HG02571 (cell line): ENCODE results near the gene DDTL.

Source experiments
- ATAC-seq: cut with Tn5 transposase; IDR thresholded peaks from one replicate; pipeline ENCODE4 v1.9.1; 2021; ENCODE audit warnings: mild to moderate bottlenecking, moderate library complexity; ENCODE audit not compliant: unreplicated experiment

Gene DDTL

DNA sequence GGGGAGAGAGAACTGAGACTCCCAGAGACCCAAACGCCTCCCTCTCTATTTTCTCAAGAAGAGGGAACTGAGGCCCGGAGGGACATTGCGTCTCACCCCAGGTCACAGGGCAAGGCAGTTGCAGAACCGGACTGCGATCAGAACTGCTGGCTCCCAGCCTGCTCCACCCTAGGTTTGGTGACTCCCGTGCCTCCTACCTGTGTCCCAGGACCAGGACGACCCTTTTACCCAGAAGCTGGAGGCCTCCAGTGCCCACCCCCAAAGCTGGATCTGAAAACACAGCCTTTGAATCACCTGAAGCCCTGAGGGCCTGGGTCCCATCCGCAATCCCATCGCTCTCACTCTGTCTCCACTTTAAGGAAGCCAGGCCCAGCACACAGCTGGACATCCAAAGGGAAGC lies 37.2 kb downstream of the DDTL start:
- ATAC-seq = no peak

DNA sequence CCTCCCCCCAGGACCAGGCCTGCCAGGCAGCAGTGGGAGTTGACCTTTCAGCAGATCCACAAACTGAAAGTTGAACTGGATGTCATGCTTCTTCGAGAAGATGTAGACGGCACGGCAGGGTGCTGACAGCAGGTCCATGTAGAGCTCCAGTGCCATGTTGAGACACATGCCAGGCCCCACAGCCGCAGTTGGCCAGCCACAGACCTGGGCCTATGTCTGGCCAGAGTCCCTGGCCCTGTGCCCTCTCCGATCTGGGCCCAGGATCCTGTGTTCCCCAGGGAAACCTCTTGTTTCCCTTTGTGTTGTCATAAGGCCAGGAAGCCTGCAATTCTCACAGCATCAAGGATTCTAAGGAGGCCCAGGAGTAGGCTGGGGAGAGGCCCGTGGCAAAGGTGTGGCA lies 38.5 kb downstream of the DDTL start, which contains the start of gene GSTT4:
Gene GSTT4, minus strand, starts transcription at position 253 of the 400 bp plus-strand sequence. Its CDS starts 97 bp downstream, at position 156.
- ATAC-seq = no peak

DNA sequence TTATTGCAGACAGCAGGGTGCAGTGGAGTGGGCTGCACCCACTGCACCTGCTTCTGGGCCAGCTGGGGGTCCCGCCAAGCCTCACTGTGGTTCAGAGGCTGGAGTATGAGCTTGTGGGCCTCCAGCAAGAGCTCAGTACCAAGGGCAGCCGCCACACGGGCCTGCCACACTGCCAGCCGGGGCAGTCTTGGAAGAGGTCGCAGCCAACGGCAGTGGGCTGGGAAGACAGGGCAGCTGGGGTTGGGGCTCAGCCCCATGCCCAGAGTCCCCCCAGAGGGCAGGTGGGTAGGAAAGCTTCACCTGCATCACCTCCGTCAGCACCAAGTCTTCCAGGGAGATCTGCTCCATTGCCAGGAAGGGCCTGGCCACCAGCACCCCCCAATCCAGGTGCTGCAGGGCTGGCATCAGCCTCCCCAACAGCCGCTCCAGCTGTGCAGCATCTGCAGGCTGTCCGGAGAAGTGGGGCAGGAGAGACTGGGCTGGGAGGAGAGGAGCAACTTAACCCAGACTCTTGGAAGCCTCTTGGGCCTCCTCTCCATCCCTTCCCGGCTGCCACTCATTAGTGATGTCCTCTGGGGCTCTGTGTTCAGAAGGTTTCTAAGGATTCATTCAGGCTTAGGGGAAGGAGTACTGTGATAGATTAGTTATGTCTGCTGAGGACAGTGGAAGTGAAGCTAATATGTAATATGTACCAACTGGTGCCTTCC lies 39.7 kb downstream of the DDTL start:
- no peak for ATAC-seq

DNA sequence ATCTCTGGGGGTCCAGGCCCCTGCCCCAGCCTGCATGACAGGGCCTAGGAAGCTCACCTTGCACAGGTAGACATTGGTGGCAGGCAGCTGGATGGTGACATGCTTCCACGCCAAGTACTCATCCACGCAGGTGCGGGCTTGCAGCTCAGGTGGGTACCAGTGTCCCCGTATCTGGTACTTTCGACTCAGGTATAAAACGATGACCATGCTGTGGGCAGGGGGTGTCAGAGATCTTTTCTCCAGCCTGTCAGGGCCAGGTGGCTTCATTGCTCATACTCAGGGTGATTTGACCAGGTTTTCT lies 40.2 kb downstream of the DDTL start:
- ATAC-seq = no peak

DNA sequence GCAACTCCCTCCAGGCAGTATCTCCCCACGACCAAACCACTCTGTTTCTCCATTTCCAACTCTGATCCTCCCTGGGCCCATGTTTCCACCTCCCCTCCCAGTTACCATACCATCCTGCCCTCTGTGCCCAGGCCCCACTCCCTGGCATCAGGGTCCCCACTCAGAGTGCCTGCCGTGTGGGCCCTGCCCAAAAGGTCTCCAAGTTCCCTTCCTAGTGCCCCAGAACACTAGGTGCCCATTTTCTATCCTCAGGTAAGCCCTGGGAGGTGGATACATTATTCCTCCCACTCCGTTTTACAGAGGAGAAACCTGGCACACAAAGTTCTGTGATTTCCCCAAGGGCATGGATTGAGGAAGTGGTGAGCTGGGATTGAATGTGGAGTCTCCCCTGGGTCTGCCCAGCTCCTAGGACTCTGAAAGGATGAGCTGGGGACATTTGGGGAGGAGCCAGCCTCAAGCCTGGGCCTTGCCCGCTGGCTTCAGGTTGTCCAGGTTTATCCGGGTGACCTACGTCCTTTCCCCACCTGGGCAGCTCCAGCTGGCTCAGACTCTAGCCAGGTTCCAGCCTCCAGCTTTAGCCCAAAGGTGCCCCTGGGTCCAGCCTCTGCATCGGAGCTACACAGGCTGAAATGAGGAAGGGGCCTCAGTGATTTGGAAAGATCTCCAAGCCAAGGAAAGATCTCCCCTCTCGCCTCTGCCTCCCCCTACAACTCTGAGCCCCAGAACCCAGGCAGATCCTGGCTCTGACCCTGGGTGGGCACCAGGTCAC lies 40.7 kb downstream of the DDTL start:
- ATAC-seq = no peak

DNA sequence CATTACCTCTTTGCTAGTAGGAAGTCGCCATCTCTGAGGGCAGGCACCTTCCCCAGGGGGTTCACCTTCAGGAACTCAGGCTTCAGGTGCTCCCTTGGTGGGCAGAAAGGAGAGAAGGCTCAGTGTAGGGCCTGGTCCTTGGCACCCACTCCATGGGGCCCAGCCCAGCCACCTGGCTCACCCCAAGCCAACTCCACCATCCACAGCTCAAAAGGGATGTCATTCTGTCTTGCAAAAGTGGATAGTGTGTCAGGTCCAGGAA lies 41.3 kb downstream of the DDTL start:
- ATAC-seq = no peak

DNA sequence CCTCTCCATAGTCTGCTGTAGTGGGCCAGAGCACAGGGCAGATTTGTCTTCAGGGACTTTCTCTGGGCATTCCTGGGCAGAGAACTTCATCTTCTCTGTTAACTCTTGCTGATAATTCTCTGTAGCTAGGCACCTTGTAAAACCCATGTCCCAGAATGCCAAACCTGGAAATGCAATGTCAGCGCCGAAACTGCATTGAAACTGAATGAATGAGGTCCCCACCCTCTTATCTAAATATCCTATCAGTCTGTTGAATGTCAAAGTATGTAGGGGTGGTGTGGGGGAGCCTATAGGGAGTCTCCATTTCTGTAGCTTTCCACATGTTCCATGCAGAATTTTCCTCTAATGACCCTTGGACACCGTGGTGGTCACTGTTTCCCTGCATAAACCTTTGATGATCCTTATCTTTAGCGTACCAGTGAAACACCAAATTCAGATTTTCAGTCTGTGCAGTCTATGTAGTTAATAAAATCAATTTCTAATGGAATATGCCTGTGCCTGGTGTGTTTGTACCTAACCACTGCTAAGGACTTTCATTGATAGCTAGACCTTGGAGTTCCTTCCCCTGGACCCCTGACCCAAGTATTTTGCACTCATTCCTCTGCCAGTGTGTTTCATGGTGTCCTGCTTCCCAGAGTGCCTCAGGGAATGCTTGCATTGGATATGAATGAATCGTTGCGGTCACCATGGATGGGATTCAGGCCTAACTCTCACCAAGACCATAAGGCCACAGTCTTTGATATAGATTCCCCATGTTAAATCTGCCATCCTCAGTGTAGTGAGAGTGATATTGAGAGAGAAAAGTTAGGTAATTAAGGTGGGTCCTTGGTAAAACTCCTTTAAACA lies 41.9 kb downstream of the DDTL start:
- no peak for ATAC-seq

DNA sequence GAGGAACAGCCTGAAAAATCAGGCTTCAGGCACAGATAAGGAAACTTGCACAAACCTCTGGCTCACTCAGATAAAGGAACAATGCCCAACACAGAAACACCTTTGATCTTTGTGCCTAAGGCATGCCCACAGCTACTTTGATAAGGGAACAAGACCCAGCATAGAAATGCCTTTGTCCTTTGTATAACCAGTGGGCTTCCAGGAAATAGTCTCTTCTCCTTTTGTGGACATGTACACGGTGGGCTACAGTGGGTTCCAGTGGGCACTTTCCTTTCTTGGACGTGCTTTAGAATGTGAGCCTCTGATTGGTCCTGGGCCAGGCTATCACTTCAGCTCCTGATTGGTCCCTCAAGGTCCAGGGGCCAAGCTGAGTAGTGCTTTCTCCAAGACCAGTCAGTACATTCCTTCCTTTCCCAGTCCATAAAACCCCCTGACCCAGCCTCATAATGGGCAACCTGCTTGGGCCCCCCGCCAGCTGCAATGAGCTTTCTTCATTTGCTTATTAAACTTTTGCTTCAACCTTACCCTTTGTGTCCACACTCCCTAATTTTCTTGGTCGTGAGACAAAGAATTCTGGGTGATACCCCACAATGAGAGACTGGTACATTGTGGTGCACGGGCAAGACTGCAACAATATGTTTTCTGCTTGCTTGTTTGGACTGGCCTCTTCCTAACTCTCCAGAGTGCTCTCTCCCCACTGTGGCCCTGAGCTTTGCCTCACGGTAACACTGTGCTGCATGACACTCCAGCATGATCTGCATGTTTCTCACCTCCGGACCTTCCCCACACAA lies 42.7 kb downstream of the DDTL start:
- no peak for ATAC-seq

DNA sequence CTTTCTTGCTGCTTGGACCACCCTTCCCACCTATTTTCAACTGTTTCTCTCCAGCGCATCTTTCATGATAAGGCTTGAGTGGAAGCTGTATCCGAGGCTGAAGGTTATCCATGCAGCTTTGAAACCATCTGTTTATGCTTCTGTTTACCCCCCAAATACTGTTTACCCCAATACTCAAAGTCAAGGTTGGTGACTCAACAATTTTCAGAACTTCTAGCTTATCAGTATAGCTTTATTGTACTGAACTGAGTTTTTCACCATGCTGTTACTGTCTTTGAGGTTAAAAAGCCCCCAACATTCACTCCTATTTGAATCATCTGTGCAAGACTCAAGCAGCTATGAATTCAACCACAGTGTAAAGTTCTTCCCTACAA lies 43.3 kb downstream of the DDTL start:
- no peak for ATAC-seq

DNA sequence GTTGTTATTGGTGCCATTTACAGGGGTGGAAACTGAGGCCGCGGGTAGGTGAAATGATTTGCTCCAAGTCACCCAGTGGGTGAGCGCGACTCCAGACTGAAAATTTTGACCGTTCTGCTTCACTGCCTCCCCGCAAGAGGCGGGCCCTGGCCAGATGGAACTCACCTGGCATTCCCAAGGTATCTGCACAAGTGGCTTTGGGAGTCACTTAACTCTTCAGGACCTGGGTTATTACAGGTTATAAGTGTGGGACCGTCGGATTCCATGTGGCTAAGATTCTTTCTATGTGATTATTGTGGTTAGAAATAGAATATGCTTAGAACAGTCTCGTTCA lies 45.0 kb downstream of the DDTL start:
- no peak for ATAC-seq

DNA sequence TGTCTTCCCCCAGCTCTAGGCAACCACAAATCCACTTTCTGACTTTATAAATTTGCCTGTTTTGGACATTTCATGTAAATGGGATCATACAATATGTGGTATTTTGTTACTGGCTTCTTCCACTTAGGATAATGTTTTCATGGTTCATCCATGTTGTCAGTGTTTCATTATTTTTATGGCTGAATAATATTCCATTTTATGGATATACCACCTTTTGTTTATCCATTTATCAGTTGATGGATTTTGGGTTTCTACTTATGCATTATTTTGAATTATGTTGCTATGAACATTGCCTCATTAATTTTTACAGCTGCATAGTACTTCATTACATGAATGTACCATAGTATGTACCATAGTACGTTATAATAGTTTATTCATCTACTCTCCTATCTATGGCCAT lies 49.5 kb downstream of the DDTL start:
- no peak for ATAC-seq

DNA sequence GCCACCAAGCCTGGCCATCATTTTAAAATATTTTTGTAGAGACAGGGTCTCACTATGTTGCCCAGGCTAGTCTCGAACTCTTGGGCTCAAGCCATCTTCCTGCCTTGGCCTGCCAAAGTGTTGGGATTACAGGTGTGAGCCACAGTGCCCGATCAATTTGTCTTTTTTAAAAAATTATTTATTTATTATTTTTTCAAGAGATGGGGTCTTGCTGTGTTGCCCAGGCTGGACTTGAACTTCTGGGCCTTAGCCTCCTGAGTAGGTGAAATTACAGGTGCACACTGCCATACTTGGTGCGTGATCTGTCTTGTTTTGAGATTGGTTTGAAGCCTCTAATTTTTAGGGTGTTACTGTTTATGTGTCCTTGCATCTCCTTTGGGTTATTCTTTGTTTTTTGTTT lies 54.6 kb downstream of the DDTL start:
- ATAC-seq = no peak
